Activated naive CD4-positive, alpha-beta T cell treated with anti-CD3 and anti-CD28 coated beads, Interleukin-2, amount 10 ng/mL, durations not matched to agents 7 days and 5 days (primary cell): Measurements from ENCODE around the gene TRIM67.

Source experiments
- CTCF ChIA-PET: fragments of 350-600 bp; sonication (Branson Sonifier 250); formaldehyde crosslinking; loops from one replicate; lab custom pipeline; 2021; ENCODE audit warnings: antibody characterized with exemption; lab: Charles Lee
- DNase-seq: peaks from one replicate; pipeline ENCODE4 v3.0.0-alpha.2; 2020
- H3K27ac Mint-ChIP-seq: one replicate; pipeline ENCODE4 v1.8.0; 2021; ENCODE audit warnings: mild to moderate bottlenecking, moderate library complexity, mixed read lengths
- H3K27me3 Mint-ChIP-seq: one replicate; pipeline ENCODE4 v1.8.0; 2021; ENCODE audit warnings: mild to moderate bottlenecking, mixed read lengths
- H3K36me3 Mint-ChIP-seq: one replicate; pipeline ENCODE4 v1.8.0; 2021; ENCODE audit warnings: mixed read lengths
- H3K4me1 Mint-ChIP-seq: one replicate; pipeline ENCODE4 v1.8.0; 2021; ENCODE audit warnings: mixed read lengths
- H3K4me3 Mint-ChIP-seq: one replicate; pipeline ENCODE4 v1.8.0; 2021; ENCODE audit warnings: mild to moderate bottlenecking, moderate library complexity, mixed read lengths
- H3K9me3 Mint-ChIP-seq: one replicate; pipeline ENCODE4 v1.8.0; 2021; ENCODE audit warnings: mixed read lengths

TRIM67 gene

GRCh38 chr1:231183639-231184590 lies 22.1 kb downstream of the TRIM67 start:
- Mint-ChIP-seq H3K36me3 (no peaks in the 10 kb centered on the region), H3K27me3 (peaks cover 58% of the 10 kb centered on the region), H3K4me1 (no peaks in the 10 kb centered on the region), H3K27ac (no peak overlapping the region), H3K4me3 (no peak overlapping the region), H3K9me3 (no peaks in the 10 kb centered on the region)
- no peak for DNase-seq
- CTCF ChIA-PET = no interaction called here

- H3K4me3 Mint-ChIP-seq = no peak overlapping the region
- no peaks in the 10 kb centered on the region for H3K4me1 Mint-ChIP-seq
- no peak for DNase-seq
- CTCF ChIA-PET = no interaction called here
- no peaks in the 10 kb centered on the region for H3K9me3 Mint-ChIP-seq
- no peak overlapping the region for H3K27ac Mint-ChIP-seq
- H3K27me3 Mint-ChIP-seq = peaks cover 58% of the 10 kb centered on the region
- no peaks in the 10 kb centered on the region for H3K36me3 Mint-ChIP-seq
These were observed 23.0 kb downstream of the TRIM67 start for GRCh38 chr1:231184891-231185290.

- no peak overlapping the region for H3K27ac Mint-ChIP-seq
- no peaks in the 10 kb centered on the region for H3K4me1 Mint-ChIP-seq
- H3K4me3 Mint-ChIP-seq = no peak overlapping the region
- H3K36me3 Mint-ChIP-seq = no peaks in the 10 kb centered on the region
- CTCF ChIA-PET = no interaction called here
- no peak for DNase-seq
- peaks cover 59% of the 10 kb centered on the region for H3K27me3 Mint-ChIP-seq
- H3K9me3 Mint-ChIP-seq = no peaks in the 10 kb centered on the region
These were observed 23.5 kb downstream of the TRIM67 start for GRCh38 chr1:231185391-231185790.

GRCh38 chr1:231186356-231187115 lies 24.7 kb downstream of the TRIM67 start:
- Mint-ChIP-seq H3K9me3 (no peaks in the 10 kb centered on the region), H3K36me3 (no peaks in the 10 kb centered on the region)
- CTCF ChIA-PET = no interaction called here

GRCh38 chr1:231187571-231187970 lies 25.7 kb downstream of the TRIM67 start:
- no peaks in the 10 kb centered on the region for H3K9me3 Mint-ChIP-seq
- H3K36me3 Mint-ChIP-seq = no peaks in the 10 kb centered on the region
- H3K27me3 Mint-ChIP-seq = peaks cover 44% of the 10 kb centered on the region
- no peak overlapping the region for H3K4me3 Mint-ChIP-seq
- H3K4me1 Mint-ChIP-seq = no peaks in the 10 kb centered on the region
- no peak overlapping the region for H3K27ac Mint-ChIP-seq
- DNase-seq = no peak
- CTCF ChIA-PET = no interaction called here

More at GRCh38 chr1:231186356-231187115, 24.7 kb downstream of the TRIM67 start:
- Mint-ChIP-seq H3K4me3 (no peak overlapping the region), H3K27ac (no peak overlapping the region), H3K4me1 (no peaks in the 10 kb centered on the region), H3K27me3 (peaks cover 48% of the 10 kb centered on the region)
- DNase-seq = no peak

- CTCF ChIA-PET = no interaction called here
- Mint-ChIP-seq H3K36me3 (no peaks in the 10 kb centered on the region), H3K4me3 (no peak overlapping the region), H3K9me3 (no peaks in the 10 kb centered on the region), H3K27me3 (peaks cover 40% of the 10 kb centered on the region), H3K4me1 (no peaks in the 10 kb centered on the region), H3K27ac (no peak overlapping the region)
- no peak for DNase-seq
These were observed 26.2 kb downstream of the TRIM67 start for GRCh38 chr1:231188072-231188471.

- no peak overlapping the region for H3K4me3 Mint-ChIP-seq
- no peaks in the 10 kb centered on the region for H3K36me3 Mint-ChIP-seq
- no peaks in the 10 kb centered on the region for H3K9me3 Mint-ChIP-seq
- CTCF ChIA-PET = no interaction called here
- peaks cover 44% of the 10 kb centered on the region for H3K27me3 Mint-ChIP-seq
- no peaks in the 10 kb centered on the region for H3K4me1 Mint-ChIP-seq
- DNase-seq = no peak
- H3K27ac Mint-ChIP-seq = no peak overlapping the region
These were observed 26.9 kb downstream of the TRIM67 start for GRCh38 chr1:231188768-231189167.

GRCh38 chr1:231189683-231190270 lies 27.9 kb downstream of the TRIM67 start:
- Mint-ChIP-seq H3K27ac (no peak overlapping the region), H3K9me3 (no peaks in the 10 kb centered on the region), H3K27me3 (peaks cover 44% of the 10 kb centered on the region), H3K4me1 (no peaks in the 10 kb centered on the region), H3K4me3 (no peak overlapping the region), H3K36me3 (no peaks in the 10 kb centered on the region)
- no peak for DNase-seq
- CTCF ChIA-PET = no interaction called here

GRCh38 chr1:231190456-231190855 lies 28.6 kb downstream of the TRIM67 start:
- Mint-ChIP-seq H3K27ac (no peak overlapping the region), H3K9me3 (no peaks in the 10 kb centered on the region)

GRCh38 chr1:231192620-231193163 lies 30.8 kb downstream of the TRIM67 start:
- Mint-ChIP-seq H3K4me3 (no peak overlapping the region), H3K4me1 (no peaks in the 10 kb centered on the region), H3K27me3 (peaks cover 27% of the 10 kb centered on the region), H3K9me3 (no peaks in the 10 kb centered on the region), H3K27ac (no peak overlapping the region), H3K36me3 (no peaks in the 10 kb centered on the region)
- no peak for DNase-seq
- CTCF ChIA-PET = no interaction called here

More at GRCh38 chr1:231190456-231190855, 28.6 kb downstream of the TRIM67 start:
- CTCF ChIA-PET = no interaction called here
- H3K27me3 Mint-ChIP-seq = peaks cover 40% of the 10 kb centered on the region
- no peak for DNase-seq
- no peak overlapping the region for H3K4me3 Mint-ChIP-seq
- H3K4me1 Mint-ChIP-seq = no peaks in the 10 kb centered on the region
- no peaks in the 10 kb centered on the region for H3K36me3 Mint-ChIP-seq

GRCh38 chr1:231193710-231194340 lies 32.0 kb downstream of the TRIM67 start:
- Mint-ChIP-seq H3K4me3 (no peak overlapping the region), H3K27ac (no peak overlapping the region), H3K27me3 (peaks cover 21% of the 10 kb centered on the region), H3K9me3 (no peaks in the 10 kb centered on the region), H3K4me1 (no peaks in the 10 kb centered on the region), H3K36me3 (no peaks in the 10 kb centered on the region)
- CTCF ChIA-PET = no interaction called here
- DNase-seq = no peak

- H3K36me3 Mint-ChIP-seq = no peaks in the 10 kb centered on the region
- CTCF ChIA-PET = interaction anchor here (1.0 kb wide), 1 partner anchor 31 kb away, joined by 3 read pairs; no protein-coding TSS in a partner anchor
- H3K9me3 Mint-ChIP-seq = no peaks in the 10 kb centered on the region
- no peak overlapping the region for H3K27ac Mint-ChIP-seq
- H3K27me3 Mint-ChIP-seq = peaks cover 21% of the 10 kb centered on the region
- no peaks in the 10 kb centered on the region for H3K4me1 Mint-ChIP-seq
- no peak overlapping the region for H3K4me3 Mint-ChIP-seq
- DNase-seq = no peak
These were observed 32.6 kb downstream of the TRIM67 start for GRCh38 chr1:231194476-231194842.

- no peak overlapping the region for H3K4me3 Mint-ChIP-seq
- no peak overlapping the region for H3K27ac Mint-ChIP-seq
- H3K4me1 Mint-ChIP-seq = no peaks in the 10 kb centered on the region
- CTCF ChIA-PET = interaction anchor here (1.0 kb wide), 1 partner anchor 32 kb away, joined by 3 read pairs; no protein-coding TSS in a partner anchor
- peaks cover 19% of the 10 kb centered on the region for H3K27me3 Mint-ChIP-seq
- H3K36me3 Mint-ChIP-seq = no peaks in the 10 kb centered on the region
- DNase-seq = no peak
- H3K9me3 Mint-ChIP-seq = no peaks in the 10 kb centered on the region
These were observed 33.1 kb downstream of the TRIM67 start for GRCh38 chr1:231194843-231195516.
